Liver (tissue), 9 donors: ENCODE measurements around the gene C16orf74. TPM values are rescaled to one million over a fixed set of nuclear protein-coding genes. Genes with fewer than 3 reads are reported as not detected.

Experiments used
- DNase-seq: peaks from one replicate; pipeline ENCODE4 v3.0.0-alpha.2; 2017; ENCODE audit warnings: low spot score
- H3K27ac ChIP-seq, 2 donors: one replicate each; pipeline ENCODE4 v1.7.0; 2013; ENCODE audit warnings: inconsistent platforms in 2 of 2, low read length in 2 of 2, control low read depth in 1 of 2, low read depth in 1 of 2, mild to moderate bottlenecking in 1 of 2
- H3K27me3 ChIP-seq, 4 donors: one replicate each; pipeline versions ENCODE4 v1.6.1 to v1.7.0; 2013; ENCODE audit warnings: low read length in 3 of 4, inconsistent platforms in 1 of 4, mild to moderate bottlenecking in 1 of 4, moderate library complexity in 1 of 4; ENCODE audit not compliant: control insufficient read depth in 4 of 4, insufficient read depth in 4 of 4
- H3K36me3 ChIP-seq, 4 donors: one replicate each; pipeline versions ENCODE4 v1.6.1 to v1.7.0; 2013; ENCODE audit warnings: low read length in 3 of 4, mild to moderate bottlenecking in 3 of 4, low read depth in 1 of 4, moderate library complexity in 1 of 4; ENCODE audit not compliant: control insufficient read depth in 4 of 4, insufficient read depth in 3 of 4
- H3K4me1 ChIP-seq, 4 donors: one replicate each; pipeline versions ENCODE4 v1.6.1 to v1.7.0; 2013; ENCODE audit warnings: low read length in 3 of 4, mild to moderate bottlenecking in 3 of 4, moderate library complexity in 1 of 4; ENCODE audit not compliant: control insufficient read depth in 4 of 4, insufficient read depth in 4 of 4
- H3K4me3 ChIP-seq, 3 donors: one replicate each; pipeline versions ENCODE4 v1.6.1 to v1.7.0; 2013; ENCODE audit warnings: low read length in 3 of 3, control low read depth in 1 of 3, low read depth in 1 of 3, mild to moderate bottlenecking in 1 of 3
- H3K9ac ChIP-seq, 2 donors: one replicate each; pipeline ENCODE4 v1.7.0; 2013; ENCODE audit warnings: low read length in 2 of 2, mild to moderate bottlenecking in 2 of 2, moderate library complexity in 2 of 2, control low read depth in 1 of 2, low read depth in 1 of 2
- H3K9me3 ChIP-seq, 4 donors: one replicate each; pipeline versions ENCODE4 v1.6.1 to v1.7.0; 2013; ENCODE audit warnings: low read length in 3 of 4; ENCODE audit not compliant: control insufficient read depth in 4 of 4
- EGR1 ChIP-seq, 2 donors: IDR thresholded peaks; 2 replicates each; pipeline ENCODE4 v1.6.1; 2016 to 2018; ENCODE audit warnings: antibody characterized with exemption in 2 of 2, low read depth in 2 of 2
- FOXA1 ChIP-seq: IDR thresholded peaks from 2 replicates; pipeline ENCODE4 v1.6.1; 2016; ENCODE audit warnings: antibody characterized with exemption
- FOXA2 ChIP-seq: IDR thresholded peaks from 2 replicates; pipeline ENCODE4 v1.6.1; 2016; ENCODE audit warnings: antibody characterized with exemption
- GABPA ChIP-seq, 2 donors: IDR thresholded peaks in 1 of 2; conservative IDR thresholded peaks in 1 of 2; 2 replicates each; pipeline ENCODE4 v1.6.1; 2016; ENCODE audit warnings: antibody characterized with exemption in 2 of 2, mild to moderate bottlenecking in 1 of 2, moderate library complexity in 1 of 2
- HNF4A ChIP-seq, 2 donors: conservative IDR thresholded peaks; 2 replicates each; pipeline ENCODE4 v1.6.1; 2016; ENCODE audit warnings: antibody characterized with exemption in 2 of 2, mild to moderate bottlenecking in 2 of 2
- HNF4G ChIP-seq: IDR thresholded peaks from 2 replicates; pipeline ENCODE4 v1.6.1; 2016; ENCODE audit warnings: antibody characterized with exemption
- JUND ChIP-seq, 2 donors: IDR thresholded peaks; 2 replicates each; pipeline ENCODE4 v1.6.1; 2016; ENCODE audit warnings: antibody characterized with exemption in 2 of 2
- NR2F2 ChIP-seq: IDR thresholded peaks from 2 replicates; pipeline ENCODE4 v1.6.1; 2016; ENCODE audit warnings: antibody characterized with exemption
- RAD21 ChIP-seq, 2 donors: IDR thresholded peaks; 2 replicates each; pipeline ENCODE4 v1.6.1; 2016; ENCODE audit warnings: antibody characterized with exemption in 2 of 2, mild to moderate bottlenecking in 2 of 2
- RXRA ChIP-seq, 2 donors: IDR thresholded peaks; 2 replicates each; pipeline ENCODE4 v1.6.1; 2017 to 2018; ENCODE audit warnings: antibody characterized with exemption in 2 of 2, mild to moderate bottlenecking in 1 of 2
- SP1 ChIP-seq: IDR thresholded peaks from 2 replicates; pipeline ENCODE4 v1.6.1; 2018; ENCODE audit warnings: antibody characterized with exemption, mild to moderate bottlenecking
- TAF1 ChIP-seq: conservative IDR thresholded peaks from 2 replicates; pipeline ENCODE4 v1.6.1; 2016; ENCODE audit warnings: antibody characterized with exemption, mild to moderate bottlenecking
- YY1 ChIP-seq: IDR thresholded peaks from 2 replicates; pipeline ENCODE4 v1.6.1; 2016; ENCODE audit warnings: antibody characterized with exemption, mild to moderate bottlenecking
- WGBS: extraction: QIAGEN DNeasy Blood & Tissue Kit; methylation state at CpG from one replicate; pipeline ENCODE4 v1.1.7; 2013; 5-methylcytosine and 5-hydroxymethylcytosine counted together
- polyA plus RNA-seq, 2 donors: library from polyadenylated mRNA; stranded (reverse) in 1 of 2; unstranded in 1 of 2; fragments of 200-250 nt in 1 of 2; fragments of >200 nt in 1 of 2; fragmentation: Nextera tagmentation in 1 of 2; extraction: Ambion mirVana in 1 of 2; gene quantifications; one replicate each; pipeline versions ENCODE4 v1.2.1 to v1.2.3, GENCODE V29; 2013 to 2015
- total RNA-seq, 2 donors: library from RNA; depleted of rRNA; stranded (reverse); fragments of >200 nt; gene quantifications; one replicate each; pipeline ENCODE4 v1.2.3, GENCODE V29; 2014
- TF ChIP-seq, protein P1 (sequence below): IDR thresholded peaks from 2 replicates; pipeline ENCODE4 v1.6.1; 2016; ENCODE audit warnings: antibody characterized with exemption, mild to moderate bottlenecking
- TF ChIP-seq, protein P2 (sequence below): IDR thresholded peaks from 2 replicates; pipeline ENCODE4 v1.6.1; 2016; ENCODE audit warnings: antibody characterized with exemption
- TF ChIP-seq, protein P3 (sequence below): IDR thresholded peaks from 2 replicates; pipeline ENCODE4 v1.6.1; 2016; ENCODE audit warnings: antibody characterized with exemption
- TF ChIP-seq, protein P4 (sequence below): fragments of 150-350 bp; IDR thresholded peaks from 2 replicates; pipeline ENCODE4 v1.5.1; 2017; ENCODE audit warnings: improper control_type of control experiment, low read depth, low read length; ENCODE audit not compliant: missing input control
- TF ChIP-seq, protein P5 (sequence below): IDR thresholded peaks from 2 replicates; pipeline ENCODE4 v1.6.1; 2016; ENCODE audit warnings: antibody characterized with exemption
- donor health status: healthy.
- donor health status: healthy.
- donor health status: healthy.
- donor health status: healthy.
- donor health status: healthy.

C16orf74 gene
- total and polyA plus RNA-seq, 4 donors, result 0.37 to 0.75 (median 0.43) TPM

DNA sequence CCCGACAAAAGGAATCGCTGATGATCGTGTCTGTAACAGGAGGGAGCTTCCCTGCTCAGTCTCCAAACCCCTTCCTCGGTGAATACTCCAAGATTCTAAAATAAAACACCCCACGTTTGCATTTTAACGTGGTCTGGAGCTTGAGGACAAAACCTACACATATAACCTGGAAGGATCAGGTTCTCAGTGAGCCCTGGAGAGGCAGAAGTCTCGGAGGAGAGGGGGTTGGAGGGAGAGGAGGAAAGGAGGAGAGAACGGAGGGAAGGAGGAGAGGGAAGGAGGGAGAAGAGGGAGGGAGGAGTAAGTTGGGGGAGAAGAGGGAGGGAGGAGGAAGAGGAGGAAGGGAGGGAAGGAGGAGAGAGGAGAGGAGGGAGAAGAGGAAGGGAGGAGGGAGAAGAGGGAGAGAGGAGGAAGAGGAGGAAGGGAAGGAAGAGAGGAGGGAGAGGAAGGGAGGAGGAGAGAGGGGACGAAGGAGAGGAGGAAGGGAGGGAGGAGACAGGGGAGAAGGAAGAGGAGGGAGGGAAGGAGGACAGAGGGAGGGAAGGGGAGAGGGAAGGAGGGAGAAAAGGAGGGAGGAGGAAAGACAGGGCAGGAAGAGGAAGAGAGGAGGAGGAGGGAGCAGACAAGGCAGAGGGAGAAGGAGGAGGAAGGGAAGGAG is 34.7 kb downstream of the C16orf74 start:
- Histone ChIP-seq H3K9ac (no peak overlapping the region), H3K27ac (no peak overlapping the region), H3K4me3 (no peak overlapping the region), H3K27me3 (no peaks in the 10 kb centered on the region), H3K9me3 (peaks cover 0 to 5% (median 0%) of the 10 kb centered on the region in 4 donors), H3K4me1 (peaks cover 2 to 17% (median 5%) of the 10 kb centered on the region in 4 donors), H3K36me3 (no peaks in the 10 kb centered on the region)
- 60% methylated on average over 9 of the region's 9 CpGs for WGBS
- TF ChIP-seq HNF4A (conservative IDR thresholded peaks at IDR 0.05), result no peak
- no peak for DNase-seq

DNA sequence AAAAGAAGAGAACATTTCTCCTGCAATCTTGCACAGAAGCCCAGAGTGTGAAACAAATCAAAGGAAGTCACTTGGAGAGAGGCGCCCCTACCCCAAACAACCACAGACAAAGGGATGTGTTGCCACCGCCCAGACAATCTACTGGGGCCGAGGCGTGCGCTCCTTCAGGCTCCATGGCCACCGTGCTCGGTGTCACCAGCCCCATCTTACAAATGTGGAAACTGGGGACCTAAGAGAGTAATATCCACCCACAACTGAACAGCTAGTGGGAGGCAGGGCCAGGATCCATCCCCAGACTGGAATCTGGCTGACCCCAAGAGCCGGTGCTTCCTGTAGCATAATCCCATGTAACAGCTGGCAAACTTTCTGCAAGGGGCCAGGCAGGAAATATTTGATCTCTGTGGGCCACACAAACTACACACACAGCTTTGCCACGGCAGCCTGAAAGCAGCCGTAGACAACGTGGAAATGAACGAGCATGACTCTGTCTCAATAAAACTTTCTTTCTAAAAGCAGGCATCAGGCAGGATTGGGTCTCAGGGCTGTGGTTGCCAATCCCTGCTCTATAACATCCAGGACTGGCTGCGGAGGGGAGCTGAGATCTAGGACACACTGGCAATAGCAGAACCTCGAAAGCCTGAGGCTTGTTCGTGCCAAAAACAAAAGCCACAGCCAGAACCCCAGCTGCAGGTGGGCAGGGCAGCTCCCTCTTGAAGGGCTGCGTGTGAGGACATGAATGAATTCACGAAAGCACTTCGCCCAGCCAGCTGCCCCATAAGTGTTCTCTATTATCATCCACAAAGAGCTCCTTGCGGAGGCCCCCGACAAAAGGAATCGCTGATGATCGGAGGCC is 35.5 kb downstream of the C16orf74 start:
- Histone ChIP-seq H3K9ac (no peak overlapping the region), H3K27ac (no peak overlapping the region), H3K4me3 (no peak overlapping the region), H3K4me1 (peaks cover 2 to 16% (median 5%) of the 10 kb centered on the region in 4 donors), H3K9me3 (peaks cover 0 to 5% (median 0%) of the 10 kb centered on the region in 4 donors), H3K36me3 (no peaks in the 10 kb centered on the region), H3K27me3 (no peaks in the 10 kb centered on the region)
- DNase-seq, result no peak
- TF ChIP-seq RAD21 (IDR thresholded peaks at IDR 0.05), result no peak
- TF ChIP-seq, protein P1, sequence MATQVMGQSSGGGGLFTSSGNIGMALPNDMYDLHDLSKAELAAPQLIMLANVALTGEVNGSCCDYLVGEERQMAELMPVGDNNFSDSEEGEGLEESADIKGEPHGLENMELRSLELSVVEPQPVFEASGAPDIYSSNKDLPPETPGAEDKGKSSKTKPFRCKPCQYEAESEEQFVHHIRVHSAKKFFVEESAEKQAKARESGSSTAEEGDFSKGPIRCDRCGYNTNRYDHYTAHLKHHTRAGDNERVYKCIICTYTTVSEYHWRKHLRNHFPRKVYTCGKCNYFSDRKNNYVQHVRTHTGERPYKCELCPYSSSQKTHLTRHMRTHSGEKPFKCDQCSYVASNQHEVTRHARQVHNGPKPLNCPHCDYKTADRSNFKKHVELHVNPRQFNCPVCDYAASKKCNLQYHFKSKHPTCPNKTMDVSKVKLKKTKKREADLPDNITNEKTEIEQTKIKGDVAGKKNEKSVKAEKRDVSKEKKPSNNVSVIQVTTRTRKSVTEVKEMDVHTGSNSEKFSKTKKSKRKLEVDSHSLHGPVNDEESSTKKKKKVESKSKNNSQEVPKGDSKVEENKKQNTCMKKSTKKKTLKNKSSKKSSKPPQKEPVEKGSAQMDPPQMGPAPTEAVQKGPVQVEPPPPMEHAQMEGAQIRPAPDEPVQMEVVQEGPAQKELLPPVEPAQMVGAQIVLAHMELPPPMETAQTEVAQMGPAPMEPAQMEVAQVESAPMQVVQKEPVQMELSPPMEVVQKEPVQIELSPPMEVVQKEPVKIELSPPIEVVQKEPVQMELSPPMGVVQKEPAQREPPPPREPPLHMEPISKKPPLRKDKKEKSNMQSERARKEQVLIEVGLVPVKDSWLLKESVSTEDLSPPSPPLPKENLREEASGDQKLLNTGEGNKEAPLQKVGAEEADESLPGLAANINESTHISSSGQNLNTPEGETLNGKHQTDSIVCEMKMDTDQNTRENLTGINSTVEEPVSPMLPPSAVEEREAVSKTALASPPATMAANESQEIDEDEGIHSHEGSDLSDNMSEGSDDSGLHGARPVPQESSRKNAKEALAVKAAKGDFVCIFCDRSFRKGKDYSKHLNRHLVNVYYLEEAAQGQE, result no peak
- no peak for TF ChIP-seq JUND (IDR thresholded peaks at IDR 0.05)
- TF ChIP-seq NR2F2, result peak; percentile 57
- 75% methylated on average over 22 of the region's 22 CpGs for whole genome bisulfite sequencing

DNA sequence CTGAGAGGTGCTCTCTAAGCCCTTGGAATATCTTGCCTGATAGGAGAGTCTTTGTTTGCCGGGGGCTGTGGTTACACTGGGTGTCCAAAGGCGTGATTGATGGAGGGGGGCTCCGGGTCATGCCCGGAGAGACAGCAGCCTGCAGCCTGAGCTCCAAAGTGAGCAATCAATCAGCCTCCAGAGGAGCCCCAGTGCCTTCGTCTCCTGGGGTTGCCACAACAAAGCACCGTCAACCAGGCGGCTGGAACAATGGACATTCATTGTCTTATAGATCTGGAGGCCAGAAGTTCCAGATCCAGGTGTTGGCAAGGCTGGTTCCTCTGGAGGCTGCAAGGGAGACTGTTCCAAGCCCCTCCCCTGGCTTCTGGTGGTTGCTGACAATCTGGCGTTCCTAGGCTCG is 38.1 kb downstream of the C16orf74 start:
- H3K9ac ChIP-seq, result no peak overlapping the region
- DNase-seq, result no peak
- peaks cover 0 to 6% (median 3%) of the 10 kb centered on the region in 4 donors for H3K4me1 ChIP-seq
- 72% methylated on average over 9 of the region's 9 CpGs for WGBS
- H3K9me3 ChIP-seq, result peaks cover 0 to 5% (median 0%) of the 10 kb centered on the region in 4 donors
- no peaks in the 10 kb centered on the region for H3K27me3 ChIP-seq
- no peaks in the 10 kb centered on the region for H3K36me3 ChIP-seq
- no peak overlapping the region for H3K27ac ChIP-seq
- H3K4me3 ChIP-seq, result no peak overlapping the region
- TF ChIP-seq FOXA2, result no peak
- no peak for TF ChIP-seq HNF4G
- TF ChIP-seq RXRA (IDR thresholded peaks at IDR 0.05), result no peak
- TF ChIP-seq JUND (IDR thresholded peaks at IDR 0.05), result no peak
- TF ChIP-seq, protein P2, sequence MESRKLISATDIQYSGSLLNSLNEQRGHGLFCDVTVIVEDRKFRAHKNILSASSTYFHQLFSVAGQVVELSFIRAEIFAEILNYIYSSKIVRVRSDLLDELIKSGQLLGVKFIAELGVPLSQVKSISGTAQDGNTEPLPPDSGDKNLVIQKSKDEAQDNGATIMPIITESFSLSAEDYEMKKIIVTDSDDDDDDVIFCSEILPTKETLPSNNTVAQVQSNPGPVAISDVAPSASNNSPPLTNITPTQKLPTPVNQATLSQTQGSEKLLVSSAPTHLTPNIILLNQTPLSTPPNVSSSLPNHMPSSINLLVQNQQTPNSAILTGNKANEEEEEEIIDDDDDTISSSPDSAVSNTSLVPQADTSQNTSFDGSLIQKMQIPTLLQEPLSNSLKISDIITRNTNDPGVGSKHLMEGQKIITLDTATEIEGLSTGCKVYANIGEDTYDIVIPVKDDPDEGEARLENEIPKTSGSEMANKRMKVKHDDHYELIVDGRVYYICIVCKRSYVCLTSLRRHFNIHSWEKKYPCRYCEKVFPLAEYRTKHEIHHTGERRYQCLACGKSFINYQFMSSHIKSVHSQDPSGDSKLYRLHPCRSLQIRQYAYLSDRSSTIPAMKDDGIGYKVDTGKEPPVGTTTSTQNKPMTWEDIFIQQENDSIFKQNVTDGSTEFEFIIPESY, result no peak
- no peak for TF ChIP-seq HNF4A (conservative IDR thresholded peaks at IDR 0.05)
- TF ChIP-seq, protein P3, sequence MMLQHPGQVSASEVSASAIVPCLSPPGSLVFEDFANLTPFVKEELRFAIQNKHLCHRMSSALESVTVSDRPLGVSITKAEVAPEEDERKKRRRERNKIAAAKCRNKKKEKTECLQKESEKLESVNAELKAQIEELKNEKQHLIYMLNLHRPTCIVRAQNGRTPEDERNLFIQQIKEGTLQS, result no peak
- TF ChIP-seq, protein P4, sequence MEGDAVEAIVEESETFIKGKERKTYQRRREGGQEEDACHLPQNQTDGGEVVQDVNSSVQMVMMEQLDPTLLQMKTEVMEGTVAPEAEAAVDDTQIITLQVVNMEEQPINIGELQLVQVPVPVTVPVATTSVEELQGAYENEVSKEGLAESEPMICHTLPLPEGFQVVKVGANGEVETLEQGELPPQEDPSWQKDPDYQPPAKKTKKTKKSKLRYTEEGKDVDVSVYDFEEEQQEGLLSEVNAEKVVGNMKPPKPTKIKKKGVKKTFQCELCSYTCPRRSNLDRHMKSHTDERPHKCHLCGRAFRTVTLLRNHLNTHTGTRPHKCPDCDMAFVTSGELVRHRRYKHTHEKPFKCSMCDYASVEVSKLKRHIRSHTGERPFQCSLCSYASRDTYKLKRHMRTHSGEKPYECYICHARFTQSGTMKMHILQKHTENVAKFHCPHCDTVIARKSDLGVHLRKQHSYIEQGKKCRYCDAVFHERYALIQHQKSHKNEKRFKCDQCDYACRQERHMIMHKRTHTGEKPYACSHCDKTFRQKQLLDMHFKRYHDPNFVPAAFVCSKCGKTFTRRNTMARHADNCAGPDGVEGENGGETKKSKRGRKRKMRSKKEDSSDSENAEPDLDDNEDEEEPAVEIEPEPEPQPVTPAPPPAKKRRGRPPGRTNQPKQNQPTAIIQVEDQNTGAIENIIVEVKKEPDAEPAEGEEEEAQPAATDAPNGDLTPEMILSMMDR, result no peak
- TF ChIP-seq RAD21 (IDR thresholded peaks at IDR 0.05), result no peak
- no peak for TF ChIP-seq TAF1
- TF ChIP-seq NR2F2, result no peak
- TF ChIP-seq EGR1 (IDR thresholded peaks at IDR 0.05; ENCODE audit: low read depth in 2 of 2), result no peak
- TF ChIP-seq GABPA (IDR thresholded peaks at IDR 0.05 in 1 of 2, conservative IDR thresholded peaks at IDR 0.05 in 1 of 2), result no peak
- no peak for TF ChIP-seq YY1
- TF ChIP-seq, protein P5, sequence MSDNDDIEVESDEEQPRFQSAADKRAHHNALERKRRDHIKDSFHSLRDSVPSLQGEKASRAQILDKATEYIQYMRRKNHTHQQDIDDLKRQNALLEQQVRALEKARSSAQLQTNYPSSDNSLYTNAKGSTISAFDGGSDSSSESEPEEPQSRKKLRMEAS, result no peak
- TF ChIP-seq FOXA1, result no peak
- TF ChIP-seq SP1, result no peak
